ENCODE measurements around the gene ZNF555.
A peak's percentile ranks its signal among the peaks of the same experiment; 100 is the strongest.

ZNF555 gene

GRCh38 chr19:2841855-2842574, 740 bp downstream of the ZNF555 start:
- Histone ChIP-seq H3K27me3 (peaks cover 19% of the 10 kb centered on the region), H3K27ac (no peak overlapping the region), H3K4me1 (ENCODE audit: control insufficient read depth in 1 of 2, insufficient read depth in 1 of 2, low read depth in 1 of 2, low read length in 1 of 2) (peaks cover 14 to 16% of the 10 kb centered on the region in 2 experiments), H3K9me3 (peaks cover under 1% of the 10 kb centered on the region), H3K36me3 (no peaks in the 10 kb centered on the region), H3K4me3 (ENCODE audit: low read depth in 1 of 2, low read length in 1 of 2) (peak overlapping the region; percentile 71 to 78)
- TF ChIP-seq CTCF (IDR thresholded peaks at IDR 0.05): no peak

- no peak for TF ChIP-seq CTCF (IDR thresholded peaks at IDR 0.05)
- Histone ChIP-seq H3K4me3 (ENCODE audit: low read depth in 1 of 2, low read length in 1 of 2) (no peak overlapping the region), H3K4me1 (ENCODE audit: control insufficient read depth in 1 of 2, insufficient read depth in 1 of 2, low read depth in 1 of 2, low read length in 1 of 2) (peaks cover 14 to 16% of the 10 kb centered on the region in 2 experiments), H3K36me3 (no peaks in the 10 kb centered on the region), H3K9me3 (peaks cover 5% of the 10 kb centered on the region), H3K27me3 (peaks cover 19% of the 10 kb centered on the region), H3K27ac (no peak overlapping the region)
These were observed 3.8 kb downstream of the ZNF555 start for GRCh38 chr19:2845107-2845506.

- H3K27ac ChIP-seq: no peak overlapping the region
- TF ChIP-seq CTCF (IDR thresholded peaks at IDR 0.05): no peak
- H3K9me3 ChIP-seq: peaks cover 13% of the 10 kb centered on the region
- peaks cover 19% of the 10 kb centered on the region for H3K27me3 ChIP-seq
- no peak overlapping the region for H3K4me3 ChIP-seq (ENCODE audit: low read depth in 1 of 2, low read length in 1 of 2)
- no peaks in the 10 kb centered on the region for H3K36me3 ChIP-seq
- peaks cover 8 to 9% of the 10 kb centered on the region in 2 experiments for H3K4me1 ChIP-seq (ENCODE audit: control insufficient read depth in 1 of 2, insufficient read depth in 1 of 2, low read depth in 1 of 2, low read length in 1 of 2)
These were observed 5.1 kb downstream of the ZNF555 start for GRCh38 chr19:2846180-2846894.

- peaks cover 17% of the 10 kb centered on the region for H3K9me3 ChIP-seq
- no peak for TF ChIP-seq CTCF (IDR thresholded peaks at IDR 0.05)
- H3K4me1 ChIP-seq (ENCODE audit: control insufficient read depth in 1 of 2, insufficient read depth in 1 of 2, low read depth in 1 of 2, low read length in 1 of 2): peaks cover 0 to under 1% of the 10 kb centered on the region in 2 experiments
- peaks cover 4% of the 10 kb centered on the region for H3K36me3 ChIP-seq
- H3K4me3 ChIP-seq (ENCODE audit: low read depth in 1 of 2, low read length in 1 of 2): no peak overlapping the region
- peaks cover 7% of the 10 kb centered on the region for H3K27me3 ChIP-seq
- no peak overlapping the region for H3K27ac ChIP-seq
These were observed 6.2 kb downstream of the ZNF555 start for GRCh38 chr19:2847507-2847906.

GRCh38 chr19:2848616-2849015, 7.3 kb downstream of the ZNF555 start:
- H3K4me1 ChIP-seq (ENCODE audit: control insufficient read depth in 1 of 2, insufficient read depth in 1 of 2, low read depth in 1 of 2, low read length in 1 of 2): no peaks in the 10 kb centered on the region
- no peak overlapping the region for H3K4me3 ChIP-seq (ENCODE audit: low read depth in 1 of 2, low read length in 1 of 2)
- H3K9me3 ChIP-seq: peaks cover 24% of the 10 kb centered on the region
- H3K27me3 ChIP-seq: no peaks in the 10 kb centered on the region
- no peak overlapping the region for H3K27ac ChIP-seq
- no peak for TF ChIP-seq CTCF (IDR thresholded peaks at IDR 0.05)
- H3K36me3 ChIP-seq: peaks cover 11% of the 10 kb centered on the region

Measured in neutrophil (primary cell).